HepG2 (cell line): Measurements from ENCODE around the gene PRXL2A. TPM values are rescaled to one million over a fixed set of nuclear protein-coding genes. Genes with fewer than 3 reads are reported as not detected.

Experiments used
- ARNTL ChIP-seq: sonication (generic); formaldehyde crosslinking; IDR thresholded peaks from 2 replicates; pipeline ENCODE4 v1.4.0; 2020; ENCODE audit warnings: mild to moderate bottlenecking, missing genetic modification reagents
- CENPT ChIP-seq: sonication (generic); formaldehyde crosslinking; IDR thresholded peaks from 2 replicates; pipeline ENCODE4 v1.8.0; 2022; ENCODE audit warnings: low read depth, mild to moderate bottlenecking, moderate library complexity, missing genetic modification reagents
- HCFC1 ChIP-seq: fragments of 150-350 bp; IDR thresholded peaks from 2 replicates; pipeline ENCODE4 v1.6.1; 2014; ENCODE audit warnings: low read depth, low read length
- MLLT10 ChIP-seq: sonication (generic); formaldehyde crosslinking; IDR thresholded peaks from 2 replicates; pipeline ENCODE4 v1.4.0; 2020; ENCODE audit warnings: missing genetic modification reagents
- NR2C2 ChIP-seq: sonication (generic); formaldehyde crosslinking; IDR thresholded peaks from 2 replicates; pipeline ENCODE4 v1.4.0; 2020; ENCODE audit warnings: missing genetic modification reagents, mild to moderate bottlenecking, moderate library complexity, borderline replicate concordance
- SRSF4 ChIP-seq: fragments of 200-400 bp; formaldehyde crosslinking; IDR thresholded peaks from one replicate; pipeline ENCODE4 v1.6.1; 2018; ENCODE audit warnings: mild to moderate bottlenecking, low read depth, low read length, moderate library complexity; ENCODE audit not compliant: poor library complexity, severe bottlenecking
- ZBTB7A ChIP-seq: sonication (generic); formaldehyde crosslinking; IDR thresholded peaks from 2 replicates; pipeline ENCODE4 v1.8.0; 2022; ENCODE audit warnings: mild to moderate bottlenecking, missing genetic modification reagents
- ZFP36L1 ChIP-seq: sonication (generic); formaldehyde crosslinking; IDR thresholded peaks from 2 replicates; pipeline ENCODE4 v1.8.0; 2022; ENCODE audit warnings: mild to moderate bottlenecking, missing genetic modification reagents, moderate library complexity
- ZFX ChIP-seq: sonication (generic); formaldehyde crosslinking; IDR thresholded peaks from 2 replicates; pipeline ENCODE4 v1.4.0; 2020; ENCODE audit warnings: mild to moderate bottlenecking, low read depth, missing genetic modification reagents, moderate library complexity
- ZNF263 ChIP-seq: sonication (generic); formaldehyde crosslinking; IDR thresholded peaks from 2 replicates; pipeline ENCODE4 v1.4.0; 2020; ENCODE audit warnings: missing genetic modification reagents
- ZNF350 ChIP-seq: sonication (generic); formaldehyde crosslinking; IDR thresholded peaks from 2 replicates; pipeline ENCODE4 v1.4.0; 2020; ENCODE audit warnings: mild to moderate bottlenecking, low read depth, missing genetic modification reagents, borderline replicate concordance
- ZNF431 ChIP-seq: sonication (generic); formaldehyde crosslinking; IDR thresholded peaks from 2 replicates; pipeline ENCODE4 v1.9.0; 2022; ENCODE audit warnings: missing genetic modification reagents, low read depth, mild to moderate bottlenecking, borderline replicate concordance
- ZNF616 ChIP-seq: sonication (generic); formaldehyde crosslinking; IDR thresholded peaks from 2 replicates; pipeline ENCODE4 v1.5.0; 2020; ENCODE audit warnings: low read depth, mild to moderate bottlenecking, missing genetic modification reagents
- ZNF629 ChIP-seq: sonication (generic); formaldehyde crosslinking; conservative IDR thresholded peaks from 2 replicates; pipeline ENCODE4 v1.5.0; 2020; ENCODE audit warnings: missing genetic modification reagents
- ZNF670 ChIP-seq: sonication (generic); formaldehyde crosslinking; IDR thresholded peaks from 2 replicates; pipeline ENCODE4 v1.8.0; 2022; ENCODE audit warnings: mild to moderate bottlenecking, missing genetic modification reagents, borderline replicate concordance
- ZSCAN12 ChIP-seq: sonication (generic); formaldehyde crosslinking; IDR thresholded peaks from 2 replicates; pipeline ENCODE4 v1.9.0; 2021; ENCODE audit warnings: mild to moderate bottlenecking, missing genetic modification reagents
- polyA plus RNA-seq, 8 experiments: library from polyadenylated mRNA; depleted of rRNA in 3 of 8; stranded (reverse) in 7 of 8; unstranded in 1 of 8; fragments of >200 nt; fragmentation: Illumina TruSeq in 4 of 8; extraction: Trizol in 4 of 8; gene quantifications; 2 replicates each; pipeline versions ENCODE4 v1.2.1 to v1.2.3, GENCODE V29; 2011 to 2016; ENCODE audit warnings: low read depth in 4 of 8, missing spikeins in 1 of 8, mixed read lengths in 1 of 8; ENCODE audit not compliant: insufficient read depth in 1 of 8
- total RNA-seq, 5 experiments: library from RNA; depleted of rRNA; stranded (reverse); fragments of >200 nt; fragmentation: Illumina TruSeq; extraction: Trizol; gene quantifications; 2 replicates each; pipeline ENCODE4 v1.2.3, GENCODE V29; 2016; ENCODE audit warnings: low read depth in 1 of 5
- TF ChIP-seq, protein P1 (sequence below): sonication (generic); formaldehyde crosslinking; IDR thresholded peaks from 2 replicates; pipeline ENCODE4 v1.5.1; 2020; ENCODE audit warnings: mild to moderate bottlenecking, missing genetic modification reagents, moderate library complexity
- TF ChIP-seq, protein P2 (sequence below): sonication (generic); formaldehyde crosslinking; IDR thresholded peaks from 2 replicates; pipeline ENCODE4 v1.5.1; 2020; ENCODE audit warnings: missing genetic modification reagents, mild to moderate bottlenecking, borderline replicate concordance
- TF ChIP-seq, protein P3 (sequence below): IDR thresholded peaks from 2 replicates; pipeline ENCODE4 v1.4.0; 2020; ENCODE audit warnings: mild to moderate bottlenecking, missing genetic modification reagents
- TF ChIP-seq, protein P4 (sequence below): IDR thresholded peaks from 2 replicates; pipeline ENCODE4 v1.6.1; 2016; ENCODE audit warnings: missing genetic modification reagents, missing compliant biosample characterization

Gene PRXL2A
- total and polyA plus RNA-seq, 2 of the 13 experiments (the other 11 are each of a cell fraction or from before 2014, with no cell fraction given): 43.9 to 79.9 TPM

DNA sequence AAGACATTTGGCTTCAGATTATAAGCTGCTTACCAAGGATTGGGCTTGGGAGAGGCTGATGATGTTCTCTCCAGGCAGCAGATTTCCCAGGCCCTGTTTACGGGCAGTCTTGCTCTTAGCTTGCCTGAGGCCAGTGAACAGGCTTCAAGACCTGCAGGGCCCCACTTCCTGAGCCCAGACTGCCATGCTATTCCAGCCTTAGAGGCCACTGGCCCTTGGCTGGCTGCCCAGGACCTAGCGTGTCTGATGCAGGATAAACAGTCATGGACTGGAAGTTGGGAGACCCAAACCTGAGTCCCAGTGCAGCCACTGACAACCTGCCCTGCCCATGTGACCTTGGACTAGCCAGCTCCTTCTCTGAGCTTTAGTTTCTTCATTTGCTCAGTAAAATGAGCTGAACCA is 2.9 kb downstream of the PRXL2A start (continued):
- TF ChIP-seq, protein P1, sequence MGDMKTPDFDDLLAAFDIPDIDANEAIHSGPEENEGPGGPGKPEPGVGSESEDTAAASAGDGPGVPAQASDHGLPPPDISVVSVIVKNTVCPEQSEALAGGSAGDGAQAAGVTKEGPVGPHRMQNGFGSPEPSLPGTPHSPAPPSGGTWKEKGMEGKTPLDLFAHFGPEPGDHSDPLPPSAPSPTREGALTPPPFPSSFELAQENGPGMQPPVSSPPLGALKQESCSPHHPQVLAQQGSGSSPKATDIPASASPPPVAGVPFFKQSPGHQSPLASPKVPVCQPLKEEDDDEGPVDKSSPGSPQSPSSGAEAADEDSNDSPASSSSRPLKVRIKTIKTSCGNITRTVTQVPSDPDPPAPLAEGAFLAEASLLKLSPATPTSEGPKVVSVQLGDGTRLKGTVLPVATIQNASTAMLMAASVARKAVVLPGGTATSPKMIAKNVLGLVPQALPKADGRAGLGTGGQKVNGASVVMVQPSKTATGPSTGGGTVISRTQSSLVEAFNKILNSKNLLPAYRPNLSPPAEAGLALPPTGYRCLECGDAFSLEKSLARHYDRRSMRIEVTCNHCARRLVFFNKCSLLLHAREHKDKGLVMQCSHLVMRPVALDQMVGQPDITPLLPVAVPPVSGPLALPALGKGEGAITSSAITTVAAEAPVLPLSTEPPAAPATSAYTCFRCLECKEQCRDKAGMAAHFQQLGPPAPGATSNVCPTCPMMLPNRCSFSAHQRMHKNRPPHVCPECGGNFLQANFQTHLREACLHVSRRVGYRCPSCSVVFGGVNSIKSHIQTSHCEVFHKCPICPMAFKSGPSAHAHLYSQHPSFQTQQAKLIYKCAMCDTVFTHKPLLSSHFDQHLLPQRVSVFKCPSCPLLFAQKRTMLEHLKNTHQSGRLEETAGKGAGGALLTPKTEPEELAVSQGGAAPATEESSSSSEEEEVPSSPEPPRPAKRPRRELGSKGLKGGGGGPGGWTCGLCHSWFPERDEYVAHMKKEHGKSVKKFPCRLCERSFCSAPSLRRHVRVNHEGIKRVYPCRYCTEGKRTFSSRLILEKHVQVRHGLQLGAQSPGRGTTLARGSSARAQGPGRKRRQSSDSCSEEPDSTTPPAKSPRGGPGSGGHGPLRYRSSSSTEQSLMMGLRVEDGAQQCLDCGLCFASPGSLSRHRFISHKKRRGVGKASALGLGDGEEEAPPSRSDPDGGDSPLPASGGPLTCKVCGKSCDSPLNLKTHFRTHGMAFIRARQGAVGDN (CRISPR knock-in tag): peak; percentile 89
- TF ChIP-seq ZNF263 (CRISPR knock-in tag): no peak
- no peak for TF ChIP-seq CENPT
- no peak for TF ChIP-seq MLLT10 (CRISPR knock-in tag)
- no peak for TF ChIP-seq NR2C2 (CRISPR knock-in tag)
- no peak for TF ChIP-seq ZNF616 (CRISPR knock-in tag)
- no peak for TF ChIP-seq SRSF4
- peak; percentile 79; the same call in 1 of the 2 replicates for TF ChIP-seq ZFX
- no peak for TF ChIP-seq ZNF670 (CRISPR knock-in tag)
- no peak for TF ChIP-seq ZNF431 (CRISPR knock-in tag)
- TF ChIP-seq ARNTL: no peak
- no peak for TF ChIP-seq ZFP36L1 (CRISPR knock-in tag)
- TF ChIP-seq, protein P2, sequence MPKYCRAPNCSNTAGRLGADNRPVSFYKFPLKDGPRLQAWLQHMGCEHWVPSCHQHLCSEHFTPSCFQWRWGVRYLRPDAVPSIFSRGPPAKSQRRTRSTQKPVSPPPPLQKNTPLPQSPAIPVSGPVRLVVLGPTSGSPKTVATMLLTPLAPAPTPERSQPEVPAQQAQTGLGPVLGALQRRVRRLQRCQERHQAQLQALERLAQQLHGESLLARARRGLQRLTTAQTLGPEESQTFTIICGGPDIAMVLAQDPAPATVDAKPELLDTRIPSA (CRISPR knock-in tag): no peak
- TF ChIP-seq, protein P3, sequence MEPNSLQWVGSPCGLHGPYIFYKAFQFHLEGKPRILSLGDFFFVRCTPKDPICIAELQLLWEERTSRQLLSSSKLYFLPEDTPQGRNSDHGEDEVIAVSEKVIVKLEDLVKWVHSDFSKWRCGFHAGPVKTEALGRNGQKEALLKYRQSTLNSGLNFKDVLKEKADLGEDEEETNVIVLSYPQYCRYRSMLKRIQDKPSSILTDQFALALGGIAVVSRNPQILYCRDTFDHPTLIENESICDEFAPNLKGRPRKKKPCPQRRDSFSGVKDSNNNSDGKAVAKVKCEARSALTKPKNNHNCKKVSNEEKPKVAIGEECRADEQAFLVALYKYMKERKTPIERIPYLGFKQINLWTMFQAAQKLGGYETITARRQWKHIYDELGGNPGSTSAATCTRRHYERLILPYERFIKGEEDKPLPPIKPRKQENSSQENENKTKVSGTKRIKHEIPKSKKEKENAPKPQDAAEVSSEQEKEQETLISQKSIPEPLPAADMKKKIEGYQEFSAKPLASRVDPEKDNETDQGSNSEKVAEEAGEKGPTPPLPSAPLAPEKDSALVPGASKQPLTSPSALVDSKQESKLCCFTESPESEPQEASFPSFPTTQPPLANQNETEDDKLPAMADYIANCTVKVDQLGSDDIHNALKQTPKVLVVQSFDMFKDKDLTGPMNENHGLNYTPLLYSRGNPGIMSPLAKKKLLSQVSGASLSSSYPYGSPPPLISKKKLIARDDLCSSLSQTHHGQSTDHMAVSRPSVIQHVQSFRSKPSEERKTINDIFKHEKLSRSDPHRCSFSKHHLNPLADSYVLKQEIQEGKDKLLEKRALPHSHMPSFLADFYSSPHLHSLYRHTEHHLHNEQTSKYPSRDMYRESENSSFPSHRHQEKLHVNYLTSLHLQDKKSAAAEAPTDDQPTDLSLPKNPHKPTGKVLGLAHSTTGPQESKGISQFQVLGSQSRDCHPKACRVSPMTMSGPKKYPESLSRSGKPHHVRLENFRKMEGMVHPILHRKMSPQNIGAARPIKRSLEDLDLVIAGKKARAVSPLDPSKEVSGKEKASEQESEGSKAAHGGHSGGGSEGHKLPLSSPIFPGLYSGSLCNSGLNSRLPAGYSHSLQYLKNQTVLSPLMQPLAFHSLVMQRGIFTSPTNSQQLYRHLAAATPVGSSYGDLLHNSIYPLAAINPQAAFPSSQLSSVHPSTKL: peak; percentile 72
- TF ChIP-seq ZSCAN12 (CRISPR knock-in tag): no peak
- TF ChIP-seq, protein P4, sequence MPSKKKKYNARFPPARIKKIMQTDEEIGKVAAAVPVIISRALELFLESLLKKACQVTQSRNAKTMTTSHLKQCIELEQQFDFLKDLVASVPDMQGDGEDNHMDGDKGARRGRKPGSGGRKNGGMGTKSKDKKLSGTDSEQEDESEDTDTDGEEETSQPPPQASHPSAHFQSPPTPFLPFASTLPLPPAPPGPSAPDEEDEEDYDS (CRISPR knock-in tag): no peak
- TF ChIP-seq ZBTB7A (CRISPR knock-in tag): no peak
- TF ChIP-seq HCFC1: no peak
- peak; percentile 67; the same call in 1 of the 2 replicates for TF ChIP-seq ZNF350 (CRISPR knock-in tag)
- no peak for TF ChIP-seq ZNF629
